HEK293 (cell line): Measurements from ENCODE around the gene CAPZB.

ENCODE experiments used
- YY2 ChIP-seq: fragments of 450-650 bp; formaldehyde crosslinking; IDR thresholded peaks from 2 replicates; pipeline ENCODE4 v1.5.1; 2016; ENCODE audit warnings: missing biosample characterization, missing genetic modification characterization
- ZBTB7A ChIP-seq: fragments of 450-650 bp; formaldehyde crosslinking; IDR thresholded peaks from 2 replicates; pipeline ENCODE4 v1.5.1; 2016; ENCODE audit warnings: low read depth, missing biosample characterization, missing genetic modification characterization
- ZFP37 ChIP-seq: fragments of 450-650 bp; formaldehyde crosslinking; IDR thresholded peaks from 2 replicates; pipeline ENCODE4 v1.5.1; 2016; ENCODE audit warnings: missing biosample characterization, missing genetic modification characterization
- ZNF2 ChIP-seq: fragments of 450-650 bp; formaldehyde crosslinking; IDR thresholded peaks from 2 replicates; pipeline ENCODE4 v1.5.1; 2016; ENCODE audit warnings: missing biosample characterization, missing genetic modification characterization
- ZNF214 ChIP-seq: fragments of 450-650 bp; formaldehyde crosslinking; IDR thresholded peaks from 2 replicates; pipeline ENCODE4 v1.5.1; 2017; ENCODE audit warnings: missing biosample characterization, mild to moderate bottlenecking, missing genetic modification characterization, borderline replicate concordance
- ZNF24 ChIP-seq: fragments of 450-650 bp; formaldehyde crosslinking; IDR thresholded peaks from 2 replicates; pipeline ENCODE4 v1.5.1; 2016; ENCODE audit warnings: missing biosample characterization, missing genetic modification characterization
- ZNF274 ChIP-seq, 2 experiments: fragments of 200-500 bp in 1 of 2; fragments of 450-650 bp in 1 of 2; sonication (Bioruptor generic) in 1 of 2; formaldehyde crosslinking in 1 of 2; IDR thresholded peaks; 2 replicates each; pipeline versions ENCODE4 v1.5.1 to v1.6.1; 2014 to 2016; ENCODE audit warnings: borderline replicate concordance in 1 of 2, inconsistent platforms in 1 of 2, low read length in 1 of 2, missing biosample characterization in 1 of 2, missing genetic modification characterization in 1 of 2
- ZNF654 ChIP-seq: fragments of 450-650 bp; formaldehyde crosslinking; IDR thresholded peaks from 2 replicates; pipeline ENCODE4 v1.5.1; 2016; ENCODE audit warnings: low read depth, missing biosample characterization, missing genetic modification characterization
- ZNF660 ChIP-seq: fragments of 450-650 bp; IDR thresholded peaks from 2 replicates; pipeline ENCODE4 v1.5.1; 2018; ENCODE audit warnings: missing biosample characterization, mild to moderate bottlenecking, missing genetic modification characterization
- ZSCAN30 ChIP-seq: fragments of 450-650 bp; IDR thresholded peaks from 2 replicates; pipeline ENCODE4 v1.5.1; 2018; ENCODE audit warnings: missing biosample characterization, mild to moderate bottlenecking, missing genetic modification characterization, moderate library complexity
- TF ChIP-seq, protein P1 (sequence below): fragments of 450-650 bp; formaldehyde crosslinking; IDR thresholded peaks from 2 replicates; pipeline ENCODE4 v1.5.1; 2016; ENCODE audit warnings: missing biosample characterization, missing genetic modification characterization
- TF ChIP-seq, protein P2 (sequence below): fragments of 450-650 bp; formaldehyde crosslinking; IDR thresholded peaks from 2 replicates; pipeline ENCODE4 v1.5.1; 2016; ENCODE audit warnings: missing biosample characterization, missing genetic modification characterization, low read depth

DNA sequence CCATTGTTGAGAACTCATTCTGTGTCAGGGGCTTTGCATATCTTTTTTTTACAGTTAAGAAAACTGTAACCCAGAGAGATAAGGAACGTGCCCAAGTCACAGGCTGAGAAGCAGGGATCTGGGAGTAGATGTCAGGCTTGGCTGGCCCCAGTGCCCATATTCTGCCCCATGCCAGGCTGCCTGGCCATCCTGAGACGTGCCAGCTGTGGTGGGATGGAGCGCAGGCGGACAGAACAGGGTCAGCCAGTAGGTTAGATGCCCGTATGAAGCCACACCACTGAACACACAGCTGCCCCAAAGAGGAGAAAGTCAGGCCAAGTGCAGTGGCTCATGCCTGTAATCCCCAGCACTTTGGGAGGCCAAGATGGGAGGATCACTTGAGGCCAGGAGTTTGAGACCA, 117.3 kb downstream of the CAPZB start:
- TF ChIP-seq ZNF24 (tag by site-specific recombination) (no peak), ZNF2 (tag by site-specific recombination) (no peak), ZNF660 (no peak), ZBTB7A (tag by site-specific recombination) (no peak), ZFP37 (tag by site-specific recombination) (no peak), ZNF274 (IDR thresholded peaks at IDR 0.05; ENCODE audit: low read length) (no peak), ZNF274 (tag by site-specific recombination; IDR thresholded peaks at IDR 0.05; ENCODE audit: borderline replicate concordance) (no peak), YY2 (no peak), ZSCAN30 (tag by site-specific recombination) (no peak), ZNF214 (tag by site-specific recombination) (no peak), ZNF654 (tag by site-specific recombination) (no peak)
- TF ChIP-seq, protein P1, sequence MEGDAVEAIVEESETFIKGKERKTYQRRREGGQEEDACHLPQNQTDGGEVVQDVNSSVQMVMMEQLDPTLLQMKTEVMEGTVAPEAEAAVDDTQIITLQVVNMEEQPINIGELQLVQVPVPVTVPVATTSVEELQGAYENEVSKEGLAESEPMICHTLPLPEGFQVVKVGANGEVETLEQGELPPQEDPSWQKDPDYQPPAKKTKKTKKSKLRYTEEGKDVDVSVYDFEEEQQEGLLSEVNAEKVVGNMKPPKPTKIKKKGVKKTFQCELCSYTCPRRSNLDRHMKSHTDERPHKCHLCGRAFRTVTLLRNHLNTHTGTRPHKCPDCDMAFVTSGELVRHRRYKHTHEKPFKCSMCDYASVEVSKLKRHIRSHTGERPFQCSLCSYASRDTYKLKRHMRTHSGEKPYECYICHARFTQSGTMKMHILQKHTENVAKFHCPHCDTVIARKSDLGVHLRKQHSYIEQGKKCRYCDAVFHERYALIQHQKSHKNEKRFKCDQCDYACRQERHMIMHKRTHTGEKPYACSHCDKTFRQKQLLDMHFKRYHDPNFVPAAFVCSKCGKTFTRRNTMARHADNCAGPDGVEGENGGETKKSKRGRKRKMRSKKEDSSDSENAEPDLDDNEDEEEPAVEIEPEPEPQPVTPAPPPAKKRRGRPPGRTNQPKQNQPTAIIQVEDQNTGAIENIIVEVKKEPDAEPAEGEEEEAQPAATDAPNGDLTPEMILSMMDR = no peak
- TF ChIP-seq, protein P2, sequence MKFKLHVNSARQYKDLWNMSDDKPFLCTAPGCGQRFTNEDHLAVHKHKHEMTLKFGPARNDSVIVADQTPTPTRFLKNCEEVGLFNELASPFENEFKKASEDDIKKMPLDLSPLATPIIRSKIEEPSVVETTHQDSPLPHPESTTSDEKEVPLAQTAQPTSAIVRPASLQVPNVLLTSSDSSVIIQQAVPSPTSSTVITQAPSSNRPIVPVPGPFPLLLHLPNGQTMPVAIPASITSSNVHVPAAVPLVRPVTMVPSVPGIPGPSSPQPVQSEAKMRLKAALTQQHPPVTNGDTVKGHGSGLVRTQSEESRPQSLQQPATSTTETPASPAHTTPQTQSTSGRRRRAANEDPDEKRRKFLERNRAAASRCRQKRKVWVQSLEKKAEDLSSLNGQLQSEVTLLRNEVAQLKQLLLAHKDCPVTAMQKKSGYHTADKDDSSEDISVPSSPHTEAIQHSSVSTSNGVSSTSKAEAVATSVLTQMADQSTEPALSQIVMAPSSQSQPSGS (tag by site-specific recombination) = no peak
